GM12873 (cell line): ENCODE results near the gene GNB1L.

Experiments used
- CTCF ChIP-seq: IDR thresholded peaks from 2 replicates; pipeline ENCODE4 v1.5.1; 2012; ENCODE audit warnings: low read depth, mild to moderate bottlenecking, moderate library complexity, low read length, control low read depth; ENCODE audit not compliant: insufficient read depth; ENCODE audit errors: missing control alignments

Gene GNB1L

GRCh38 chr22:19802001-19802893 is 52.4 kb downstream of the GNB1L start:
- TF ChIP-seq CTCF = no peak

GRCh38 chr22:19801340-19802000 is 53.2 kb downstream of the GNB1L start:
- TF ChIP-seq CTCF = no peak

- TF ChIP-seq CTCF = no peak
These were observed 53.9 kb downstream of the GNB1L start for GRCh38 chr22:19800761-19801244.

GRCh38 chr22:19800306-19800705 is 54.4 kb downstream of the GNB1L start:
- no peak for TF ChIP-seq CTCF

- no peak for TF ChIP-seq CTCF
These were observed 55.1 kb downstream of the GNB1L start for GRCh38 chr22:19799322-19800190.

GRCh38 chr22:19798891-19799293 is 55.8 kb downstream of the GNB1L start:
- TF ChIP-seq CTCF = no peak
